ENCODE measurements around the gene ISYNA1. TPM values are rescaled to one million over a fixed set of nuclear protein-coding genes. Genes with fewer than 3 reads are reported as not detected.

The ISYNA1 gene
- total and polyA plus RNA-seq, 10 donors, result 31.7 to 82.3 (median 45.4) TPM

DNA sequence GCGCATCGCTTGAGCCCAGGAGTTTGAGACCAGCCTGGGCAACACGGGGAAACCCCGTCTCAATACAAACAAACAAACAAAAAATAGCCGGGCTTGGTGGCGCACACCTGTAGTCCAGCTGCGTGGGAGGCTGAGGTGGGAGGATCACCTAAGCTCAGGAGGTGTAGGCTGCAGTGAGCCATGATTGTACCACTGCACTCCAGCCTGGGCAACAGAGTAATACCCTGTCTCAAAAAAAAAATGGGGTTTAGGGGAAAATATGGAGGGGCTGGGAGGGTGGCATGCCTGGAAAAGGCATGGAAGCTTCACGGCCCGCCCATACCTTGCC is 1.9 kb upstream of the ISYNA1 start:
- no peaks in the 10 kb centered on the region for H3K9me3 ChIP-seq
- TF ChIP-seq POLR2A (IDR thresholded peaks at IDR 0.05) (no peak), POLR2AphosphoS5 (IDR thresholded peaks at IDR 0.05) (no peak)
- TF ChIP-seq, protein P1, sequence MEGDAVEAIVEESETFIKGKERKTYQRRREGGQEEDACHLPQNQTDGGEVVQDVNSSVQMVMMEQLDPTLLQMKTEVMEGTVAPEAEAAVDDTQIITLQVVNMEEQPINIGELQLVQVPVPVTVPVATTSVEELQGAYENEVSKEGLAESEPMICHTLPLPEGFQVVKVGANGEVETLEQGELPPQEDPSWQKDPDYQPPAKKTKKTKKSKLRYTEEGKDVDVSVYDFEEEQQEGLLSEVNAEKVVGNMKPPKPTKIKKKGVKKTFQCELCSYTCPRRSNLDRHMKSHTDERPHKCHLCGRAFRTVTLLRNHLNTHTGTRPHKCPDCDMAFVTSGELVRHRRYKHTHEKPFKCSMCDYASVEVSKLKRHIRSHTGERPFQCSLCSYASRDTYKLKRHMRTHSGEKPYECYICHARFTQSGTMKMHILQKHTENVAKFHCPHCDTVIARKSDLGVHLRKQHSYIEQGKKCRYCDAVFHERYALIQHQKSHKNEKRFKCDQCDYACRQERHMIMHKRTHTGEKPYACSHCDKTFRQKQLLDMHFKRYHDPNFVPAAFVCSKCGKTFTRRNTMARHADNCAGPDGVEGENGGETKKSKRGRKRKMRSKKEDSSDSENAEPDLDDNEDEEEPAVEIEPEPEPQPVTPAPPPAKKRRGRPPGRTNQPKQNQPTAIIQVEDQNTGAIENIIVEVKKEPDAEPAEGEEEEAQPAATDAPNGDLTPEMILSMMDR (IDR thresholded peaks at IDR 0.05 in 8 of 11, conservative IDR thresholded peaks at IDR 0.05 in 3 of 11), result no peak
- no peak for DNase-seq
- intact Hi-C loops (cut with DNase I; ENCODE audit: low total_unique reads), result no loop called here
- H3K27ac ChIP-seq, result peak overlapping the region in 3 of 8 donors; percentile 48 to 83 (median 82)
- peaks cover 6 to 37% (median 23%) of the 10 kb centered on the region in 6 donors for H3K36me3 ChIP-seq
- 85 to 91% (median 88%) methylated on average over 9 of the region's 9 CpGs for WGBS, 5 donors
- H3K4me1 ChIP-seq, result peaks cover 16 to 59% (median 38%) of the 10 kb centered on the region in 6 donors
- H3K27me3 ChIP-seq (replicated peaks in 1 of 7), result peaks cover 0 to 22% (median 0%) of the 10 kb centered on the region in 7 donors
- H3K4me3 ChIP-seq, result no peak overlapping the region

DNA sequence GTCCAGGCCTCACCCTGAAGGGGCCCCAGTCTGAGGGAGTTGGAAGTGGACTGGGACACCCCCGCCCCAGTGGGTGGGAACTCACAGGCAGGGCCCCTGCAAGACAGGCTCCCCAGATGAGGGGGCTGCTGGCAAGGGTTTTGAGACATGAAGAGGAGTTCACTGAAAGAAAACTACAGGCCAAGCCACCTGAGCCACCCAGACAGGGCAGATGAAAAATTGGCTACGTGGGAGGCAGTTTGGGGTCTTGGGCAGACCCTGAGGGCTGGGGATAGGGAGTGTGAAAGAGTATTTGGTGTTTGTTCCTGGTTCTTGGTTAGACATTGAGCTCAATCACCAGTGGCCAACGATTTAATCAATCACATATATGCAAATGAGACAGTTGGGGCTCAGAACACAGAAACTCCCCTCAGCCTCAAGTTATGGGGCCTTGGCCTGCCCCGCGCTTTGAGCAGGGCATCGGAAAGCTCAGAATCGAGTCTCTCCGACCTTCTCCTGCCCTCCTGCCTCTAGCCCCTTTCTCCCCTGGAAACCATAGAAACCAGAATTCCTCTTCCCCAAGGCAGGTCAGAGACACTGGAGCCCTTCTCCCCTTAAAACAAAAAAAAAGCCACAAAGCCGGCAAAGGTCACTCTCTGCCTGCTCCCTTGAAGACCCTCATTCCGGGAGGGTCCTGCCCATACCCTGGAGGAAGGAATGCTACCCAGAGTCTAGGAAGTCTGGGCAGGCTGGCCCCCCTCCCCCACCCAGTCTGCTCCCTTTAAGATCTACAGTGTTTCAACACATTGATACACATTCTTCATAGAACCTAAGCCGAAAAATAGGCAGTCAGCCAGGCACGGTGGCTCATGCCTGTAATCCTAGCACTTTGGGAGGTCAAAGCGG is 1.3 kb upstream of the ISYNA1 start:
- peak overlapping the region in 6 of 8 donors; percentile 49 to 88 (median 82) for H3K27ac ChIP-seq
- intact Hi-C loops (cut with DNase I; ENCODE audit: low total_unique reads), result no loop called here
- peak in 1 of 3 donors; percentile 7 for TF ChIP-seq POLR2AphosphoS5 (IDR thresholded peaks at IDR 0.05)
- TF ChIP-seq POLR2A (IDR thresholded peaks at IDR 0.05), result no peak

DNA sequence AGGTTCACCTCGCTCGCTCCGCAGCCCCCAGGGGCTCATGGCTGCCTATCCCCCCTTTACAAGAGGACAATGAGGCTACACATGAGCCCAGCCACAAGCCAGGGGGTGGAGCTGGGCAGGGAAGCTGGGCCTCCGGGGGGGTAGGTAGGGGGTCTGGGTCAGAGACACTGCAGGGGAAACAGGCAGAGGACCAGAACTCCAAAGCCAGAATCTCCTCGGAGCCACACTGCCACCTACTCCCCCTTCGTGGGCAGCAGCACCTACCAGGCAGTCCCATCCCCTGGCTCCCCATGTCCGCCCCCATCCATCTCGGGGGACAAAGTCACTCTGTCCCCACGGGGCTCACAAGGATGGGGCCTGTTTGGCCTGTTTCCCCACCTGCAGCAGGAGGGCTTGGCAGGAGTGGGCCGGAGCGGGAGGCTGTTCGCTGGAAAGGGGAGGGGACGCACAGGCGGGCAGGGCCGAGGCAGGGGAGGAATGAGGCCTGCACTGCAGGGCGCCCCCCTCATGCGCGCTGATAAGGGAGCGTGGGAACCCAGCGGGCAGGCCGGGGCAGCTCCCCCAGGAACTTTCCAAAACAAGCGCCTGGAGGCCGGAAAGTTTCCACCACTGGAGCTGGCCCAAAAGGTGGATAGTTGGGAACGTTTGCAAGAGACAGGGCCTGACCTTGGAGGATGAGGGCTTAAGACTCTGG is 545 bp upstream of the ISYNA1 start:
- intact Hi-C loops (cut with DNase I; ENCODE audit: low total_unique reads), result no loop called here
- peaks cover 0 to 29% (median 0%) of the 10 kb centered on the region in 7 donors for H3K27me3 ChIP-seq (replicated peaks in 1 of 7)
- H3K27ac ChIP-seq, result peak overlapping the region; percentile 53 to 88 (median 82)
- 42 to 65% (median 59%) methylated on average over 23 to 24 of the region's 24 CpGs for WGBS, 5 donors
- TF ChIP-seq, protein P1 (IDR thresholded peaks at IDR 0.05 in 8 of 11, conservative IDR thresholded peaks at IDR 0.05 in 3 of 11), result no peak
- TF ChIP-seq POLR2AphosphoS5 (IDR thresholded peaks at IDR 0.05), result peak; percentile 24 to 74 (median 62)
- no peaks in the 10 kb centered on the region for H3K9me3 ChIP-seq
- H3K4me3 ChIP-seq, result peak overlapping the region; percentile 51 to 87 (median 62)
- peak; percentile 84 for DNase-seq
- H3K4me1 ChIP-seq, result peaks cover 22 to 71% (median 47%) of the 10 kb centered on the region in 6 donors
- peaks cover 0 to 24% (median 9%) of the 10 kb centered on the region in 6 donors for H3K36me3 ChIP-seq

More for the DNA sequence above, 1.3 kb upstream of the ISYNA1 start:
- Histone ChIP-seq H3K4me1 (peaks cover 19 to 65% (median 42%) of the 10 kb centered on the region in 6 donors), H3K36me3 (peaks cover 2 to 32% (median 17%) of the 10 kb centered on the region in 6 donors), H3K9me3 (no peaks in the 10 kb centered on the region), H3K27me3 (replicated peaks in 1 of 7) (peaks cover 0 to 22% (median 0%) of the 10 kb centered on the region in 7 donors), H3K4me3 (no peak overlapping the region)
- WGBS, 5 donors, result 72 to 87% (median 76%) methylated on average over 13 of the region's 13 CpGs
- DNase-seq, result peak; percentile 64

DNA sequence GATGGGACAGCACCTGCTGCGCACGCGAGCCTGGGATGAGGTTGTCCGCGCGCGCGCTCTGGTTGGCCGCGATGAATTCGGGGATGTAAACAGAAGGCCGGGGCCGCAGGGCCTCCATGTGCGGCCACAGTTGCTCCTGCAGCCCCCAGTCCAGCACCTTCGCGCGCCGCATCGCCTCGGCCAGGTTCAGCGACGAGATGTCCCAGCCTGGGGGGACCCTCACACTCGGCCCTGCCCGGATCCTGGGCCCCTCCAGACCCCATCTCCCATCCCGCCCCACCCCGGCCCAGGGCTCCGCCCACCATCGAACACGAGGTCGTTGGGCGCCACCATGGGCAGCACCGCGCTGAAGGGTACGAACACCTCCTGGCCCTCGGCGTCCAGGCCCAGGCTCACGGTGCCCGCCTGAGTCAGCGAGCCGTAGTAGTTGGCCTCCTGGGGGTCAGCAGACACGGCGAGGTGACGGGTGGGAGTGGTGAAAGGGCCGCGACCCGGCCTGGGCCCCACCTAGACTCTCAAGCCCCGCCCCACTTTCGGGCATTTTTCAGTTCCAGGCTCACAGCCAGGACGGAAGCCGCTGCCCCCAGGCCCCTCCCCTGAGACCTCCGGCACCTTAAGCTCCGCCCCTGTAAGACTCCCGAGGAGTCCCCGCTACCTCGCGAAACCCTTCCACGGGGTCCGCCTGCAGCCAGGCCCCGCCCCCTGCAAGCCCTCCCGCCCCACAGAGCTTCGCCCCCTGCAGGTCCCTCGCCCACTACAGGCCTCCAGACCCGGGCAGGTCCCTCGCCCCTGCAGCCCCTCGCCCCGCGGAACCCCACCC is 1.1 kb downstream of the ISYNA1 start:
- H3K4me1 ChIP-seq, result peaks cover 22 to 87% (median 60%) of the 10 kb centered on the region in 6 donors
- no peaks in the 10 kb centered on the region for H3K9me3 ChIP-seq
- peak overlapping the region in 7 of 8 donors; percentile 70 to 88 (median 82) for H3K27ac ChIP-seq
- TF ChIP-seq POLR2AphosphoS5 (IDR thresholded peaks at IDR 0.05), result peak; percentile 30 to 77 (median 64)
- TF ChIP-seq, protein P1 (IDR thresholded peaks at IDR 0.05 in 8 of 11, conservative IDR thresholded peaks at IDR 0.05 in 3 of 11), result peak in 5 of 11 experiments; percentile 16 to 26 (median 20)
- TF ChIP-seq POLR2A (IDR thresholded peaks at IDR 0.05), result no peak
- intact Hi-C loops (cut with DNase I; ENCODE audit: low total_unique reads), result no loop called here
- peaks cover 0 to 18% (median 2%) of the 10 kb centered on the region in 6 donors for H3K36me3 ChIP-seq
- peaks cover 0 to 36% (median 0%) of the 10 kb centered on the region in 7 donors for H3K27me3 ChIP-seq (replicated peaks in 1 of 7)
- DNase-seq, result peak; percentile 94
- H3K4me3 ChIP-seq, result peak overlapping the region; percentile 51 to 87 (median 62)
- 19 to 25% (median 23%) methylated on average over 45 to 67 of the region's 67 CpGs for WGBS, 5 donors
